IMR-90 (cell line): ENCODE measurements around the gene HSBP1L1. TPM values are rescaled to one million over a fixed set of nuclear protein-coding genes. Genes with fewer than 3 reads are reported as not detected.

ENCODE experiments used
- ATAC-seq: fragments of 200-7000 bp; cut with Tn5 transposase; 2 replicates; pipeline ENCODE4 v1.9.1; 2020; ENCODE audit warnings: low read depth, mild to moderate bottlenecking, moderate library complexity
- BruUV-seq: library from RNA; stranded (reverse); fragments of 400-500 nt; replicated peaks from 2 replicates; lab custom pipeline; 2021; lab: Mats Ljungman, UMichigan
- CTCF ChIA-PET: fragments of 300-600 bp; formaldehyde crosslinking; extraction: SDS; loops from one replicate; lab custom pipeline; 2021; ENCODE audit warnings: antibody characterized with exemption; lab: Yijun Ruan, JAX
- POLR2A ChIA-PET: fragments of 300-600 bp; sonication (Branson Sonifier 250); formaldehyde crosslinking; loops from one replicate; lab custom pipeline; 2022; ENCODE audit warnings: antibody characterized with exemption; ENCODE audit not compliant: unreplicated experiment; lab: Charles Lee
- DNase-seq: peaks from one replicate; pipeline ENCODE4 v3.0.0; 2013
- H2AFZ ChIP-seq: replicated peaks from 2 replicates; pipeline ENCODE3; 2013; ENCODE audit warnings: low read length, mild to moderate bottlenecking; ENCODE audit not compliant: poor library complexity
- H2AK5ac ChIP-seq: 2 replicates; pipeline ENCODE4 v1.6.1; 2013; ENCODE audit warnings: low read depth, low read length, inconsistent platforms
- H2AK9ac ChIP-seq: replicated peaks from 2 replicates; pipeline ENCODE3; 2013; ENCODE audit warnings: mild to moderate bottlenecking, low read depth, low read length, moderate library complexity; ENCODE audit not compliant: poor library complexity
- H2BK120ac ChIP-seq: 2 replicates; pipeline ENCODE4 v1.6.1; 2013; ENCODE audit warnings: low read depth, low read length, inconsistent platforms
- H2BK15ac ChIP-seq: 3 replicates; pipeline ENCODE4 v1.6.1; 2013; ENCODE audit warnings: low read depth, low read length, inconsistent platforms
- H2BK20ac ChIP-seq: 2 replicates; pipeline ENCODE4 v1.6.1; 2013; ENCODE audit warnings: low read depth, mild to moderate bottlenecking, inconsistent platforms, low read length, moderate library complexity
- H2BK5ac ChIP-seq: 2 replicates; pipeline ENCODE4 v1.6.1; 2013; ENCODE audit warnings: mild to moderate bottlenecking, low read depth, low read length, inconsistent platforms; ENCODE audit not compliant: poor library complexity, severe bottlenecking
- H3K14ac ChIP-seq: replicated peaks from 2 replicates; pipeline ENCODE4 v1.6.1; 2013; ENCODE audit warnings: low read depth, low read length, inconsistent platforms
- H3K18ac ChIP-seq: 2 replicates; pipeline ENCODE4 v1.6.1; 2013; ENCODE audit warnings: low read depth, low read length, control low read depth
- H3K23ac ChIP-seq: 2 replicates; pipeline ENCODE4 v1.6.1; 2013; ENCODE audit warnings: low read depth, low read length, inconsistent platforms
- H3K27ac ChIP-seq: 2 replicates; pipeline ENCODE4 v1.5.1; 2013; ENCODE audit warnings: mild to moderate bottlenecking, control low read depth, low read length; ENCODE audit not compliant: insufficient read depth
- H3K27me3 ChIP-seq: 2 replicates; pipeline ENCODE4 v1.6.1; 2013; ENCODE audit warnings: low read length; ENCODE audit not compliant: control insufficient read depth, insufficient read depth
- H3K36me3 ChIP-seq: 2 replicates; pipeline ENCODE4 v1.6.1; 2013; ENCODE audit warnings: low read length, mixed read lengths; ENCODE audit not compliant: control insufficient read depth, insufficient read depth
- H3K4ac ChIP-seq: 2 replicates; pipeline ENCODE4 v1.6.1; 2013; ENCODE audit warnings: low read depth, low read length, inconsistent platforms
- H3K4me1 ChIP-seq: 2 replicates; pipeline ENCODE4 v1.6.1; 2013; ENCODE audit warnings: low read length, mixed read lengths; ENCODE audit not compliant: control insufficient read depth, insufficient read depth
- H3K4me2 ChIP-seq: 2 replicates; pipeline ENCODE4 v1.6.1; 2013; ENCODE audit warnings: low read depth, mild to moderate bottlenecking, control low read depth, low read length, moderate library complexity
- H3K4me3 ChIP-seq: 2 replicates; pipeline ENCODE4 v1.5.1; 2013; ENCODE audit warnings: low read depth, mild to moderate bottlenecking, control low read depth, low read length, moderate library complexity; ENCODE audit not compliant: insufficient read depth
- H3K56ac ChIP-seq: 2 replicates; pipeline ENCODE4 v1.6.1; 2013; ENCODE audit warnings: low read length, inconsistent platforms; ENCODE audit not compliant: insufficient read depth; ENCODE audit errors: extremely low read depth
- H3K79me1 ChIP-seq, 2 experiments: 2 replicates each; pipeline ENCODE4 v1.6.1; 2013; ENCODE audit warnings: low read length in 2 of 2, inconsistent platforms in 1 of 2, low read depth in 1 of 2
- H3K9ac ChIP-seq: 2 replicates; pipeline ENCODE4 v1.6.1; 2013; ENCODE audit warnings: low read depth, low read length, control low read depth
- H3K9me1 ChIP-seq: 2 replicates; pipeline ENCODE4 v1.6.1; 2013; ENCODE audit warnings: low read length, inconsistent platforms; ENCODE audit not compliant: insufficient read depth
- H3K9me3 ChIP-seq: 2 replicates; pipeline ENCODE4 v1.6.1; 2013; ENCODE audit warnings: low read length; ENCODE audit not compliant: control insufficient read depth, insufficient read depth
- H4K20me1 ChIP-seq: 2 replicates; pipeline ENCODE4 v1.6.1; 2013; ENCODE audit warnings: low read length, inconsistent platforms; ENCODE audit not compliant: insufficient read depth
- H4K5ac ChIP-seq: 2 replicates; pipeline ENCODE4 v1.6.1; 2013; ENCODE audit warnings: mild to moderate bottlenecking, low read depth, low read length, control low read depth
- H4K8ac ChIP-seq, 2 experiments: 2 replicates each; pipeline ENCODE4 v1.6.1; 2013; ENCODE audit warnings: low read depth in 2 of 2, low read length in 2 of 2, control low read depth in 1 of 2, inconsistent platforms in 1 of 2
- H4K91ac ChIP-seq: 2 replicates; pipeline ENCODE4 v1.6.1; 2013; ENCODE audit warnings: low read depth, low read length, inconsistent platforms; ENCODE audit not compliant: insufficient read depth
- SMC3 ChIP-seq: fragments of 150-350 bp; IDR thresholded peaks from 2 replicates; pipeline ENCODE4 v1.6.1; 2016; ENCODE audit warnings: low read depth, mild to moderate bottlenecking, antibody characterized with exemption, low read length, moderate library complexity
- WGBS, 2 experiments: methylation state at CpG; one replicate each; pipeline versions ENCODE4 v1.1.5 to v1.1.7; 2013; ENCODE audit warnings: missing lambda C conversion rate in 2 of 2; ENCODE audit not compliant: insufficient read length in 1 of 2; ENCODE audit errors: extremely low coverage in 2 of 2; 5-methylcytosine and 5-hydroxymethylcytosine counted together
- dilution Hi-C: fragments of 300-500 bp; cut with HindIII; formaldehyde crosslinking; loops from one replicate; pipeline ENCODE4 v1.14.3; 2018; ENCODE audit warnings: low sequenced_read_pairs; ENCODE audit not compliant: unreplicated experiment
- in situ Hi-C: fragments of 300-500 bp; cut with MboI; formaldehyde crosslinking; loops from 3 replicates; pipeline ENCODE4 v1.14.3; 2019; ENCODE audit warnings: low sequenced_read_pairs, inconsistent platforms, mixed read lengths
- intact Hi-C: fragments of 100-400 bp; cut with micrococcal nuclease; formaldehyde crosslinking; loops from 2 replicates; pipeline ENCODE4 v1.10.0; 2022
- polyA plus RNA-seq, 3 experiments: library from polyadenylated mRNA; depleted of rRNA; stranded (reverse); fragments of >200 nt; gene quantifications; 2 replicates each; pipeline ENCODE4 v1.2.3, GENCODE V29; 2012; ENCODE audit warnings: low replicate concordance in 1 of 3
- total RNA-seq: library from RNA; depleted of rRNA; stranded (reverse); fragments of >200 nt; gene quantifications from 2 replicates; pipeline ENCODE4 v1.2.3, GENCODE V29; 2012

Gene HSBP1L1
- total and polyA plus RNA-seq, 2 of the 4 experiments (the other 2 are of a cell fraction) = 8.6 to 18.0 TPM

DNA sequence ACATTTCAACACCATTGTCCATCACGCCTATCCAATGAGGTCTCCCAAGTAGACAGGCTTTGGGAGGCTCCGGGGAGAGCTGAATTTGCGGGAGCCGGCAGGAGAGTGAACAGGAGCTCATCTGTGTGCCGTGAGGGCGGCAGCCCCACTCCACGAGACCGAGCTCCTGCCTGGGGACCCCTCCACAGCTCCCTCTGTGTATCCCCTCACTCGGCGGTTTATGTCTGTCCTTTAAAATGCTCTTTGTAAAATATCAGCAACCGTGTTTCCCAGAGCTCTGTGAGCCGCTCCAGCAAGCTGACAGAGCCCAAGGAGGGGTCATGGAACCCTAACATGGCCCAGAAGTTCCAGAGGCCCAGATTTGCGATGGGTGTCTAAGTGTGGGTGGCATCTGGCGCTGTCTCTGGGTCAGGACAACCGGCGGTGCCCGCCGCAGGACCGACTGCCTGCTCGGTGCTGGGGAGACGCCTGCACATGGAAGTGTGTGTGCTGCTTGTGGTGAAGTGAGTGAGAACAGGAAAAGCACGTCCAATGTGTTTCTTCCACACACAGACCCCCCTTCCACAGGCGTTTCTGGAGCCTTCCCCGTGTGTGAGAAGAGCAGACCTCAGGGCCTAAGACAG is 47.8 kb upstream of the HSBP1L1 start:
- no peak overlapping the region for H4K91ac ChIP-seq
- H3K56ac ChIP-seq = no peak overlapping the region
- H3K4me3 ChIP-seq = no peak overlapping the region
- in situ Hi-C loops = no loop called here
- no peak overlapping the region for H3K23ac ChIP-seq
- CTCF ChIA-PET = no interaction called here
- peaks cover 12% of the 10 kb centered on the region for H4K20me1 ChIP-seq
- no peak overlapping the region for H3K4ac ChIP-seq
- H3K4me2 ChIP-seq = no peak overlapping the region
- POLR2A ChIA-PET = no interaction called here
- H3K79me1 ChIP-seq = peaks cover 13 to 35% of the 10 kb centered on the region in 2 experiments
- no peak overlapping the region for H2BK120ac ChIP-seq
- H2BK5ac ChIP-seq = no peak overlapping the region
- H3K36me3 ChIP-seq = peaks cover 53% of the 10 kb centered on the region
- H3K14ac ChIP-seq = no peak overlapping the region
- no peak overlapping the region for H2AK9ac ChIP-seq
- no peaks in the 10 kb centered on the region for H3K27me3 ChIP-seq
- 0 out of 2 replicates have a peak, but pooled peaks cover 4% of the 10 kb centered on the region for H3K9me1 ChIP-seq
- no peak overlapping the region for H3K18ac ChIP-seq
- H2BK20ac ChIP-seq = no peak overlapping the region
- TF ChIP-seq SMC3 = no peak
- no peak overlapping the region for H4K5ac ChIP-seq
- WGBS, 2 experiments = 100% methylated on average over 4 of the region's 24 CpGs; no CpG with 5 or more reads in 1 of the 2 experiments
- no peak overlapping the region for H2AFZ ChIP-seq
- H3K9me3 ChIP-seq = peaks cover 11% of the 10 kb centered on the region; the same call in 1 of the 2 replicates
- BruUV-seq = no TSS peak
- H2AK5ac ChIP-seq = no peak overlapping the region
- ATAC-seq = no peak
- intact Hi-C loops = no loop called here
- dilution Hi-C loops = no loop called here
- no peak overlapping the region for H3K9ac ChIP-seq
- H2BK15ac ChIP-seq = no peak overlapping the region
- no peak overlapping the region for H4K8ac ChIP-seq
- DNase-seq = no peak
- no peak overlapping the region for H3K27ac ChIP-seq
- H3K4me1 ChIP-seq = no peaks in the 10 kb centered on the region
